ENCODE results near the gene RAB3A. TPM values are rescaled to one million over a fixed set of nuclear protein-coding genes. Genes with fewer than 3 reads are reported as not detected.

The RAB3A gene
- total RNA-seq, 1 donor from 2014 or later = 3.2 TPM

DNA sequence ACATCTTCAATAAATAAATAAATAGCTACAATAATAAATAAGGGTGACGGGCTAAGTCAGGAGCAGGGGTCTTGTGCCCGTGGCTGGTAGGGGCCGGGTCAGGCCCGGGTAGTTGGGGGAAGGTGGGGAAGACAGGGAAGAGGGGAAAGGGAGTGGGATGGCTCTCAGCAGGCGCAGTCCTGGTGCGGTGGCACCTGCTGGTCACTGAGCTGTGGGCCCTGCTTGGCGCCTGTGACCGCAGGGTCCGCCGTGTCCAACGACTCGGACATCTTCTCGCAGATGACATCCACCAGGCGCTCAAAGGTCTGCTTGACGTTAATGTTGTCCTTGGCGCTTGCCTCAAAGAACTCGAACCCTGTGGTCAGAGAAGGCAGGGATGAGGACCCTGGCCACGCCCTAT, 6.5 kb downstream of the RAB3A start:
- no peak for DNase-seq (ENCODE audit: extremely low spot score, unreplicated experiment)
- H3K9me3 Mint-ChIP-seq (ENCODE audit: unreplicated experiment) = no peaks in the 10 kb centered on the region
- TF ChIP-seq, protein P1, sequence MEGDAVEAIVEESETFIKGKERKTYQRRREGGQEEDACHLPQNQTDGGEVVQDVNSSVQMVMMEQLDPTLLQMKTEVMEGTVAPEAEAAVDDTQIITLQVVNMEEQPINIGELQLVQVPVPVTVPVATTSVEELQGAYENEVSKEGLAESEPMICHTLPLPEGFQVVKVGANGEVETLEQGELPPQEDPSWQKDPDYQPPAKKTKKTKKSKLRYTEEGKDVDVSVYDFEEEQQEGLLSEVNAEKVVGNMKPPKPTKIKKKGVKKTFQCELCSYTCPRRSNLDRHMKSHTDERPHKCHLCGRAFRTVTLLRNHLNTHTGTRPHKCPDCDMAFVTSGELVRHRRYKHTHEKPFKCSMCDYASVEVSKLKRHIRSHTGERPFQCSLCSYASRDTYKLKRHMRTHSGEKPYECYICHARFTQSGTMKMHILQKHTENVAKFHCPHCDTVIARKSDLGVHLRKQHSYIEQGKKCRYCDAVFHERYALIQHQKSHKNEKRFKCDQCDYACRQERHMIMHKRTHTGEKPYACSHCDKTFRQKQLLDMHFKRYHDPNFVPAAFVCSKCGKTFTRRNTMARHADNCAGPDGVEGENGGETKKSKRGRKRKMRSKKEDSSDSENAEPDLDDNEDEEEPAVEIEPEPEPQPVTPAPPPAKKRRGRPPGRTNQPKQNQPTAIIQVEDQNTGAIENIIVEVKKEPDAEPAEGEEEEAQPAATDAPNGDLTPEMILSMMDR (IDR thresholded peaks at IDR 0.05) = no peak
- H3K4me1 Mint-ChIP-seq (ENCODE audit: unreplicated experiment) = peaks cover 10% of the 10 kb centered on the region
- H3K4me3 Mint-ChIP-seq (ENCODE audit: unreplicated experiment) = no peak overlapping the region
- H3K27me3 Mint-ChIP-seq (ENCODE audit: unreplicated experiment) = no peaks in the 10 kb centered on the region
- no peak overlapping the region for H3K27ac Mint-ChIP-seq (ENCODE audit: unreplicated experiment)
- peaks cover 4% of the 10 kb centered on the region for H3K36me3 Mint-ChIP-seq (ENCODE audit: unreplicated experiment)

DNA sequence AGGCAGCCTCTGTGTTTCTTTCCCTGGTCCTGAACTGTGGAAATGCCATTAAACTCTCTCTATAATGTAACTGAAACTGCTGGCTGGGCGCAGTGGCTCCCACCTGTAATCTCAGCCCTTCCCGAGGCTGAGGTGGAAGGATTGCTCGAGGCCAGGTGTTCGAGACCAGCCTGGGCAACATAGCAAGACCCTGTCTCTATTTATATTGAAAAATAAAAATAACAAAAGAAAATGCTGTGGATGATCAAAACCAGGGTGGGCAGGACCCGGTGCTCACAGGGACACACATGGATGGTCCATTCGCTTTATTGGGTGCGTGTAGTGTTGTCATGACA, 7.4 kb downstream of the RAB3A start:
- Mint-ChIP-seq H3K9me3 (ENCODE audit: unreplicated experiment) (no peaks in the 10 kb centered on the region), H3K27ac (ENCODE audit: unreplicated experiment) (no peak overlapping the region), H3K27me3 (ENCODE audit: unreplicated experiment) (no peaks in the 10 kb centered on the region), H3K4me3 (ENCODE audit: unreplicated experiment) (no peak overlapping the region), H3K4me1 (ENCODE audit: unreplicated experiment) (peaks cover 18% of the 10 kb centered on the region), H3K36me3 (ENCODE audit: unreplicated experiment) (peaks cover 4% of the 10 kb centered on the region)
- DNase-seq (ENCODE audit: extremely low spot score, unreplicated experiment) = no peak
- TF ChIP-seq, protein P1 (IDR thresholded peaks at IDR 0.05) = no peak

DNA sequence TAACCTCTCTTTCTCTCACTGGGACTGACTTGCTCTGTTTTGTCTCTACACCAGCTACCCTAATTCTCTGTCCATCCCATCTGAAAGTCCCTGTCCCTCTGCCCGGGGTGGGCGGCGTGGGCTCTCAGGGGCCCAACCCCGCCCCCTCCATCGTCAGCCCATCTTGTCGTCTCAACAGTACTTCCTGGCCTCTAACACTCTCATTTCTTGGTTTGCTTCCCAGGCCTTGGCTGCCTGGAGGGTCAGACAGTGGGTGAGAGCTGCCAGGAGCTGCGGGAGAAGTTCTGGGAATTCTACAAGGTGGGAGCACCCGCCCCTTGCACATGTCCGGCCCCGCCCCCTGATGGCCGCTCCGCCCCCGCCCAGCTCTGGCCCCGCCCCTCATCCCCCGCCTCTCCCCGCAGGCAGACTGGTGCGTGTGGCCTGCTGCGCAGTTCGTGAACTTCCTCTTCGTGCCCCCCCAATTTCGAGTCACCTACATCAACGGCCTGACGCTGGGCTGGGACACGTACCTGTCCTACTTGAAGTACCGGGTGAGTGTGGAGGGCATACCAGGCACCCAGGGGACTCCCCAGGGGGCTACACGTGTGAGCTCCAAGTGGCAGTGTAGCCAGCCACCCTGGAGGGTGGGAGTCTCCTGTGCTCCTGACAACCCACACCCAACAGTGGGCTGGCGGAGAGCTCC, 9.1 kb downstream of the RAB3A start:
- peak overlapping the region; percentile 90 for H3K27ac Mint-ChIP-seq (ENCODE audit: unreplicated experiment)
- no peak for DNase-seq (ENCODE audit: extremely low spot score, unreplicated experiment)
- TF ChIP-seq, protein P1 (IDR thresholded peaks at IDR 0.05) = no peak
- peaks cover 18% of the 10 kb centered on the region for H3K4me1 Mint-ChIP-seq (ENCODE audit: unreplicated experiment)
- H3K4me3 Mint-ChIP-seq (ENCODE audit: unreplicated experiment) = peak overlapping the region; percentile 79
- H3K9me3 Mint-ChIP-seq (ENCODE audit: unreplicated experiment) = no peaks in the 10 kb centered on the region
- H3K27me3 Mint-ChIP-seq (ENCODE audit: unreplicated experiment) = no peaks in the 10 kb centered on the region
- H3K36me3 Mint-ChIP-seq (ENCODE audit: unreplicated experiment) = peaks cover 4% of the 10 kb centered on the region

DNA sequence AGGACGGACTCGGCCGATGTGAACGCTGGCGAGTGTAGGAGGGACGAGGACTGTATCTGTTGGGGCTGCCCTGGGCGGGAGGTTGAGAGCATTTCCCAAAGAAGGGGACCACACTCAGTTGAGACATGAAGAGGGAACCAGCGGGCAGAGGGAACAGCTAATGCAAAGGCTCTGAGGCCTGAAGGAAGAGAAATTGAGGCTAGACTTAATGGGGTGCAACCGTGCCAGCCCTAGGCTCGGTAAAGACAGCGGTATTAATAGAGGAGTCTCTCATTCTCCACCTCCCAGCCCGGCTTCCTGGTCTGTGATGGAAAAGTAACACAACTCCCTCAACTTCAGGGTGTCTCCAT, 9.7 kb downstream of the RAB3A start:
- peaks cover 2% of the 10 kb centered on the region for H3K36me3 Mint-ChIP-seq (ENCODE audit: unreplicated experiment)

DNA sequence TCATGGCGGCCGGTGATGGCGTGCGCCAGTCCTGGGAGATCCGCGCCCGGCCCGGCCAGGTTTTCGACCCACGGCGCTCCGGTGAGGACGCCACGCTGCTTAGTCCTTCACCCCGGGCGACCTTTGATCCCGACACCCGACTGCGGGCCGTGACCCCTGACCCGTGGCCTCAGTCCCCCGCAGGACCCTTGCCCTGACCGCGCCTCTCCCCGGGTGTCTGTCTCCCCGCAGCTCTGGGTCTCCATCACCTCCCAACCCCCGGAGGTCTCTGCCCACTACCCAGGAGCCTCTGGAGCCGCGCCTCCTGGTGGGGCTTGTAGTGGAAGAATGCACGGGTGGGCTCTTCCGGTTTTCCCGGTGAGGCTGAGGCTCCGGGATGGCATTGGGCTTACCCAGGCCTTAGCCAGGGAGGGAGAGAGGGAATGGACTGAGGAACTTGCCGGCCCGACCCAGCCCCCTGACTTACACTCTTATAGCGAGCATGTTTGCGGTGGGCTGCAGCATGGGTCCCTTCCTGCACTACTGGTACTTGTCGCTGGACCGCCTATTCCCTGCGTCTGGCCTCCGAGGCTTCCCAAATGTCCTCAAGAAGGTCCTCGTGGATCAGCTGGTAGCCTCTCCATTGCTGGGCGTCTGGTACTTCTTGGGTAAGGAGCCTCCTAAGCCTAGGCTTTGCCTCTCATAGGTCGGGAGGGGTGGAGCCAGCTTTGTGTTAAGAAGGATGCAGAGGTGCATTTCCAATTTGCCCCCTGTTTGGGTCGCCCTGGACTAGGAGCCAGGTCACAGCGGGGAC, 10.3 kb downstream of the RAB3A start:
- peak overlapping the region; percentile 90 for H3K27ac Mint-ChIP-seq (ENCODE audit: unreplicated experiment)
- peak overlapping the region; percentile 79 for H3K4me3 Mint-ChIP-seq (ENCODE audit: unreplicated experiment)
- H3K9me3 Mint-ChIP-seq (ENCODE audit: unreplicated experiment) = no peaks in the 10 kb centered on the region
- peaks cover 2% of the 10 kb centered on the region for H3K36me3 Mint-ChIP-seq (ENCODE audit: unreplicated experiment)
- H3K27me3 Mint-ChIP-seq (ENCODE audit: unreplicated experiment) = no peaks in the 10 kb centered on the region
- no peak for DNase-seq (ENCODE audit: extremely low spot score, unreplicated experiment)
- TF ChIP-seq, protein P1 (IDR thresholded peaks at IDR 0.05) = peak; percentile 13
- peaks cover 18% of the 10 kb centered on the region for H3K4me1 Mint-ChIP-seq (ENCODE audit: unreplicated experiment)

More for the DNA sequence above, 9.7 kb downstream of the RAB3A start:
- no peaks in the 10 kb centered on the region for H3K27me3 Mint-ChIP-seq (ENCODE audit: unreplicated experiment)
- DNase-seq (ENCODE audit: extremely low spot score, unreplicated experiment) = no peak
- no peaks in the 10 kb centered on the region for H3K9me3 Mint-ChIP-seq (ENCODE audit: unreplicated experiment)
- peaks cover 18% of the 10 kb centered on the region for H3K4me1 Mint-ChIP-seq (ENCODE audit: unreplicated experiment)
- H3K4me3 Mint-ChIP-seq (ENCODE audit: unreplicated experiment) = peak overlapping the region; percentile 79
- H3K27ac Mint-ChIP-seq (ENCODE audit: unreplicated experiment) = peak overlapping the region; percentile 90
- TF ChIP-seq, protein P1 (IDR thresholded peaks at IDR 0.05) = no peak

Measured in osteocyte (in vitro differentiated cells).